Measurements from ENCODE around the gene UCK2.
"Not testable (repeated sequence)": the region's sequence is repeated elsewhere in the genome, so short reads cannot be mapped to it uniquely, and the experiment has no call there.

The UCK2 gene

GRCh38 chr1:165827268-165828102 lies at the start of gene UCK2:
Gene UCK2, plus strand, starts transcription at chr1:165827614. Its CDS starts 220 bp downstream, at chr1:165827834.
- TF ChIP-seq CTCF (conservative IDR thresholded peaks at IDR 0.05; ENCODE audit: low read length): no peak
- DNase-seq (ENCODE audit: low read depth): peak; percentile 77

GRCh38 chr1:165778197-165778596 lies 49.2 kb upstream of the UCK2 start:
- not testable (repeated sequence) for DNase-seq (ENCODE audit: low read depth); H3K4me3 ChIP-seq (ENCODE audit: low read length)

More at GRCh38 chr1:165827268-165828102, at the start of gene UCK2:
- H3K4me3 ChIP-seq (ENCODE audit: low read length): peak within 1 kb of the TSS; percentile 86

GRCh38 chr1:165783519-165783918 lies 43.9 kb upstream of the UCK2 start:
- not testable (repeated sequence) for H3K4me3 ChIP-seq (ENCODE audit: low read length); DNase-seq (ENCODE audit: low read depth)

- no peak overlapping the region for H3K4me3 ChIP-seq (ENCODE audit: low read length)
- DNase-seq (ENCODE audit: low read depth): no peak
- TF ChIP-seq CTCF (conservative IDR thresholded peaks at IDR 0.05; ENCODE audit: low read length): no peak
Observed at GRCh38 chr1:165787741-165788140, 39.7 kb upstream of the UCK2 start.

- peak; percentile 6 for DNase-seq (ENCODE audit: low read depth)
- no peak overlapping the region for H3K4me3 ChIP-seq (ENCODE audit: low read length)
- no peak for TF ChIP-seq CTCF (conservative IDR thresholded peaks at IDR 0.05; ENCODE audit: low read length)
Observed at GRCh38 chr1:165793951-165794350, 33.5 kb upstream of the UCK2 start.

GRCh38 chr1:165795894-165796293 lies 31.5 kb upstream of the UCK2 start:
- no peak for DNase-seq (ENCODE audit: low read depth)
- no peak for TF ChIP-seq CTCF (conservative IDR thresholded peaks at IDR 0.05; ENCODE audit: low read length)
- H3K4me3 ChIP-seq (ENCODE audit: low read length): no peak overlapping the region

GRCh38 chr1:165799387-165799786 lies 28.0 kb upstream of the UCK2 start:
- no peak for DNase-seq (ENCODE audit: low read depth)
- H3K4me3 ChIP-seq (ENCODE audit: low read length): no peak overlapping the region
- no peak for TF ChIP-seq CTCF (conservative IDR thresholded peaks at IDR 0.05; ENCODE audit: low read length)

GRCh38 chr1:165804513-165804912 lies 22.9 kb upstream of the UCK2 start:
- not testable (repeated sequence) for DNase-seq (ENCODE audit: low read depth); H3K4me3 ChIP-seq (ENCODE audit: low read length)

GRCh38 chr1:165807613-165808012 lies 19.8 kb upstream of the UCK2 start:
- no peak overlapping the region for H3K4me3 ChIP-seq (ENCODE audit: low read length)
- peak; percentile 10 for DNase-seq (ENCODE audit: low read depth)
- TF ChIP-seq CTCF (conservative IDR thresholded peaks at IDR 0.05; ENCODE audit: low read length): no peak
